Neural cell (in vitro differentiated cells): ENCODE results near the gene RAET1G.

Experiments
- EP300 ChIP-seq: fragments of 450-650 bp; conservative IDR thresholded peaks from 2 replicates; pipeline ENCODE4 v1.6.1; 2014; ENCODE audit warnings: antibody characterized with exemption, mild to moderate bottlenecking, moderate library complexity; ENCODE audit not compliant: poor library complexity, severe bottlenecking
- EZH2 ChIP-seq: fragments of 200-600, 300-800 bp; shearing (Covaris generic), sonication (generic); IDR thresholded peaks from 2 replicates; pipeline ENCODE4 v1.6.1; 2014; ENCODE audit warnings: antibody characterized with exemption, low read length, borderline replicate concordance, mild to moderate bottlenecking; ENCODE audit not compliant: insufficient read depth, poor library complexity, severe bottlenecking
- MXI1 ChIP-seq: fragments of 450-650 bp; conservative IDR thresholded peaks from 2 replicates; pipeline ENCODE4 v1.6.1; 2014; ENCODE audit warnings: antibody characterized with exemption, mild to moderate bottlenecking; ENCODE audit not compliant: poor library complexity, severe bottlenecking
- POLR2AphosphoS5 ChIP-seq: IDR thresholded peaks from 2 replicates; pipeline ENCODE4 v1.6.1; 2012
- RAD21 ChIP-seq: fragments of 450-650 bp; conservative IDR thresholded peaks from 2 replicates; pipeline ENCODE4 v1.6.1; 2014; ENCODE audit warnings: antibody characterized with exemption, mild to moderate bottlenecking, moderate library complexity
- SMC3 ChIP-seq: fragments of 450-650 bp; conservative IDR thresholded peaks from 2 replicates; pipeline ENCODE4 v1.6.1; 2014; ENCODE audit warnings: antibody characterized with exemption, mild to moderate bottlenecking, moderate library complexity; ENCODE audit not compliant: poor library complexity
- TAF1 ChIP-seq: IDR thresholded peaks from 2 replicates; pipeline ENCODE4 v1.6.1; 2012; ENCODE audit warnings: low read depth
- TF ChIP-seq, protein P1 (sequence below): fragments of 450-650 bp; IDR thresholded peaks from 2 replicates; pipeline ENCODE4 v1.5.1; 2014; ENCODE audit warnings: antibody characterized with exemption, mild to moderate bottlenecking, moderate library complexity; ENCODE audit not compliant: poor library complexity, severe bottlenecking
- TF ChIP-seq, protein P2 (sequence below): IDR thresholded peaks from 2 replicates; pipeline ENCODE4 v1.6.1; 2012; ENCODE audit warnings: borderline replicate concordance

DNA sequence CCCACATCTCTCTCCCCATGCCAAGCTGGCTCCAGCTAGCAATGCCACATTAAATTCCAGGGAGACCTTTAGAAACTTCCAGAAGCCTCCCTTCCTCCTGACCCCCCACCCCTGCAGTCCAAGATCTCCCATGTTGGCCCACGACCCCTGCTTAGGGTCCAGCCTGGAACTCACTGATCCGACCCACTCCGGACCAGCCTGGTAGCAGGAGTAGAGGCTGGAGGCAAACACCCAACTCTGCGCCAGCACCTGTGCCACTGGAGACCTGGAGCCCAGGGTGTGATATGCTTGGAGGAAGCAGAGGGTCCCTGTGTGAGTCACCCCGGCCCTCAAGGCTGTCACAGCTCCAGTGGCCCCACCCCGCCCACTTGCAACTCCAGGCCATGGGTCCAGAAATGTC is 37.6 kb upstream of the RAET1G start:
- TF ChIP-seq, protein P1, sequence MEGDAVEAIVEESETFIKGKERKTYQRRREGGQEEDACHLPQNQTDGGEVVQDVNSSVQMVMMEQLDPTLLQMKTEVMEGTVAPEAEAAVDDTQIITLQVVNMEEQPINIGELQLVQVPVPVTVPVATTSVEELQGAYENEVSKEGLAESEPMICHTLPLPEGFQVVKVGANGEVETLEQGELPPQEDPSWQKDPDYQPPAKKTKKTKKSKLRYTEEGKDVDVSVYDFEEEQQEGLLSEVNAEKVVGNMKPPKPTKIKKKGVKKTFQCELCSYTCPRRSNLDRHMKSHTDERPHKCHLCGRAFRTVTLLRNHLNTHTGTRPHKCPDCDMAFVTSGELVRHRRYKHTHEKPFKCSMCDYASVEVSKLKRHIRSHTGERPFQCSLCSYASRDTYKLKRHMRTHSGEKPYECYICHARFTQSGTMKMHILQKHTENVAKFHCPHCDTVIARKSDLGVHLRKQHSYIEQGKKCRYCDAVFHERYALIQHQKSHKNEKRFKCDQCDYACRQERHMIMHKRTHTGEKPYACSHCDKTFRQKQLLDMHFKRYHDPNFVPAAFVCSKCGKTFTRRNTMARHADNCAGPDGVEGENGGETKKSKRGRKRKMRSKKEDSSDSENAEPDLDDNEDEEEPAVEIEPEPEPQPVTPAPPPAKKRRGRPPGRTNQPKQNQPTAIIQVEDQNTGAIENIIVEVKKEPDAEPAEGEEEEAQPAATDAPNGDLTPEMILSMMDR: no peak
- TF ChIP-seq SMC3 (no peak), POLR2AphosphoS5 (no peak), EZH2 (no peak), RAD21 (no peak), EP300 (no peak), TAF1 (no peak), MXI1 (no peak)
- TF ChIP-seq, protein P2, sequence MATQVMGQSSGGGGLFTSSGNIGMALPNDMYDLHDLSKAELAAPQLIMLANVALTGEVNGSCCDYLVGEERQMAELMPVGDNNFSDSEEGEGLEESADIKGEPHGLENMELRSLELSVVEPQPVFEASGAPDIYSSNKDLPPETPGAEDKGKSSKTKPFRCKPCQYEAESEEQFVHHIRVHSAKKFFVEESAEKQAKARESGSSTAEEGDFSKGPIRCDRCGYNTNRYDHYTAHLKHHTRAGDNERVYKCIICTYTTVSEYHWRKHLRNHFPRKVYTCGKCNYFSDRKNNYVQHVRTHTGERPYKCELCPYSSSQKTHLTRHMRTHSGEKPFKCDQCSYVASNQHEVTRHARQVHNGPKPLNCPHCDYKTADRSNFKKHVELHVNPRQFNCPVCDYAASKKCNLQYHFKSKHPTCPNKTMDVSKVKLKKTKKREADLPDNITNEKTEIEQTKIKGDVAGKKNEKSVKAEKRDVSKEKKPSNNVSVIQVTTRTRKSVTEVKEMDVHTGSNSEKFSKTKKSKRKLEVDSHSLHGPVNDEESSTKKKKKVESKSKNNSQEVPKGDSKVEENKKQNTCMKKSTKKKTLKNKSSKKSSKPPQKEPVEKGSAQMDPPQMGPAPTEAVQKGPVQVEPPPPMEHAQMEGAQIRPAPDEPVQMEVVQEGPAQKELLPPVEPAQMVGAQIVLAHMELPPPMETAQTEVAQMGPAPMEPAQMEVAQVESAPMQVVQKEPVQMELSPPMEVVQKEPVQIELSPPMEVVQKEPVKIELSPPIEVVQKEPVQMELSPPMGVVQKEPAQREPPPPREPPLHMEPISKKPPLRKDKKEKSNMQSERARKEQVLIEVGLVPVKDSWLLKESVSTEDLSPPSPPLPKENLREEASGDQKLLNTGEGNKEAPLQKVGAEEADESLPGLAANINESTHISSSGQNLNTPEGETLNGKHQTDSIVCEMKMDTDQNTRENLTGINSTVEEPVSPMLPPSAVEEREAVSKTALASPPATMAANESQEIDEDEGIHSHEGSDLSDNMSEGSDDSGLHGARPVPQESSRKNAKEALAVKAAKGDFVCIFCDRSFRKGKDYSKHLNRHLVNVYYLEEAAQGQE: no peak
